Fibroblast of mammary gland (primary cell): Measurements from ENCODE around the gene TMEM209.
A peak's percentile ranks its signal among the peaks of the same experiment; 100 is the strongest.
"Not testable (repeated sequence)": the region's sequence is repeated elsewhere in the genome, so short reads cannot be mapped to it uniquely, and the experiment has no call there.

ENCODE experiments used
- DNase-seq: peaks from one replicate; pipeline ENCODE4 v3.0.0-alpha.2; 2010; ENCODE audit warnings: low read depth
- H3K4me3 ChIP-seq: 2 replicates; pipeline ENCODE4 v1.5.1; 2011; ENCODE audit warnings: low read depth, mild to moderate bottlenecking, low read length, moderate library complexity; ENCODE audit not compliant: control insufficient read depth
- TF ChIP-seq, protein P1 (sequence below): conservative IDR thresholded peaks from 2 replicates; pipeline ENCODE4 v1.5.1; 2011; ENCODE audit warnings: low read depth, low read length, inconsistent platforms; ENCODE audit not compliant: control insufficient read depth, insufficient read depth

The TMEM209 gene

DNA sequence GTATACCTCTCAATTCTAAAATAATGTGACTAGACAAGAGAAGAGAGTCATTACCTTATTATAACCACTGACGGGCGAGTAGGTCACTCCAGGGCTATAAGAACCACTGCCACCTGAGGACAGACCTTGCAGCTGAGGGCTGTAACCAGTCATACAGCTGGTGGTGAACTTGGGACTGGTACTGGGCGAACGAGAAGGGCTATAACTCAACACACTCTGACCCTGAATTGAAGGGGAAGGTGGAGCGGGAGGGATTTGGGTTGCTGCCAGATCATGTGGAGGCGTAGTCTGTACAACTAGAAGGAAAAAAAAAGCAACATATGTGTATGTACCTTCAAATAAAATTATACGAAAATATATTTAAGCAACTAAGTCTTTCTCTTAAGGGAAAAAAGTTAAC, 3.4 kb downstream of the TMEM209 start:
- no peak for DNase-seq
- H3K4me3 ChIP-seq, result no peak overlapping the region
- TF ChIP-seq, protein P1, sequence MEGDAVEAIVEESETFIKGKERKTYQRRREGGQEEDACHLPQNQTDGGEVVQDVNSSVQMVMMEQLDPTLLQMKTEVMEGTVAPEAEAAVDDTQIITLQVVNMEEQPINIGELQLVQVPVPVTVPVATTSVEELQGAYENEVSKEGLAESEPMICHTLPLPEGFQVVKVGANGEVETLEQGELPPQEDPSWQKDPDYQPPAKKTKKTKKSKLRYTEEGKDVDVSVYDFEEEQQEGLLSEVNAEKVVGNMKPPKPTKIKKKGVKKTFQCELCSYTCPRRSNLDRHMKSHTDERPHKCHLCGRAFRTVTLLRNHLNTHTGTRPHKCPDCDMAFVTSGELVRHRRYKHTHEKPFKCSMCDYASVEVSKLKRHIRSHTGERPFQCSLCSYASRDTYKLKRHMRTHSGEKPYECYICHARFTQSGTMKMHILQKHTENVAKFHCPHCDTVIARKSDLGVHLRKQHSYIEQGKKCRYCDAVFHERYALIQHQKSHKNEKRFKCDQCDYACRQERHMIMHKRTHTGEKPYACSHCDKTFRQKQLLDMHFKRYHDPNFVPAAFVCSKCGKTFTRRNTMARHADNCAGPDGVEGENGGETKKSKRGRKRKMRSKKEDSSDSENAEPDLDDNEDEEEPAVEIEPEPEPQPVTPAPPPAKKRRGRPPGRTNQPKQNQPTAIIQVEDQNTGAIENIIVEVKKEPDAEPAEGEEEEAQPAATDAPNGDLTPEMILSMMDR, result no peak

GRCh38 chr7:130197094-130197493, 8.1 kb downstream of the TMEM209 start:
- no peak for DNase-seq
- TF ChIP-seq, protein P1, result no peak
- no peak overlapping the region for H3K4me3 ChIP-seq

- TF ChIP-seq, protein P1, result no peak
- H3K4me3 ChIP-seq, result no peak overlapping the region
- DNase-seq, result no peak
These were observed 8.7 kb downstream of the TMEM209 start for GRCh38 chr7:130196476-130196875.

DNA sequence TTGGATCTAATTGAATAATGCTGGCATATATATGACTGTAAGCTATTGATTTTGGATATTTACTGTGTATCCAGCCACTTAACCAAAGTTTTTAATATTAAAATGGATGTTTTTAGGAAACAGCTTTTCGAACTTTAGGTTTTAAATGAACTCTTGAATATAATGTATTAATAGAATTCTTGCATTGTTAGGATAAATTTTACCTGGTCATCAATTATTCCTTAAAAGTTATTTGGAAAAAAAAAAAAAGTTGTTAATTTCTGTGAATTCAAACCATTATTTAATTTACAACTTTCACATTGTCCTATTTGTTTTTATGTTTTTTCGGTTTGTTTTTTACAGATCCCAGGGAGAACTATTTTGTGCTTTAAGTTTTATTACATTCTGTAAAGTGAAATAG, 9.8 kb downstream of the TMEM209 start:
- TF ChIP-seq, protein P1, result no peak
- DNase-seq, result no peak
- H3K4me3 ChIP-seq, result no peak overlapping the region

DNA sequence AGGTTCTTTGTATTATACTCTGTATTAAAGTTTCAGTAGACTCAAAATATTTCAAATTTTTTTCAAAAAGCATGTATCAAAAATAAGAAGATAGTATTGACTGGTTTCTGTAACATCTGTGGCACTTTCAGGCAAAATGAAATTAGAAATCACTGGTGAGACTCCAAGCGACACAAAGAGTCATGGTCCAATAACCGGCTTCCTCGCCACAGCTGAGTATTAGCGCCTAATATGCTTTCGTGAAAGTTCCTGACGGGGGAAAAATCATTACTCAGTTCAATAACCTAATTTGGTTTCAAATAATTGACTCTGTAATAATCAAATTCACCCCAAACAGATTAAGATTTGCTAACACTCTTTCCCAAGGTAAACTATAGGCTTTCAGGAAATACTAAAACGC, 13.4 kb downstream of the TMEM209 start:
- H3K4me3 ChIP-seq, result no peak overlapping the region
- TF ChIP-seq, protein P1, result no peak
- no peak for DNase-seq

GRCh38 chr7:130189343-130189742, 15.9 kb downstream of the TMEM209 start:
- H3K4me3 ChIP-seq, result no peak overlapping the region
- TF ChIP-seq, protein P1, result no peak
- DNase-seq, result peak; percentile 31

DNA sequence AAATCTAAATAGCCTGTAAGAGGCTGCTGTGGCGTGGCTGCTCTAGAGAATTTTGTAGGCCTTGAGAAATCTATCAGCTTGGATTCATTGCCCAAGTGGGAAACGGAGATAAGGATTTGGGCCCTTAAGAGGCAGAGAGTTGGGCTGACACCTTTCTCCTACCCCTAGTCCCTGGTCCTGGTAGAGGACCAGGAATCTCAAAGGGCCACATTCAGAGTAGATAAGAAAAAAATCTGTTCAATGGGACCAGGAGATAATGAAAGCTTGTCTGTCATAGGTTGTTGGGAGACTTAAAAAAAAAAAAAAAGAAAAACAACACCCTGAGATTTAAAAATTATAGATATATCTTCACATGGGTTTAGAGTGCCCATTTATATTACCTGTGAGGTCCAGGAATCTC, 17.8 kb downstream of the TMEM209 start:
- TF ChIP-seq, protein P1, result no peak
- DNase-seq, result no peak
- H3K4me3 ChIP-seq, result no peak overlapping the region

DNA sequence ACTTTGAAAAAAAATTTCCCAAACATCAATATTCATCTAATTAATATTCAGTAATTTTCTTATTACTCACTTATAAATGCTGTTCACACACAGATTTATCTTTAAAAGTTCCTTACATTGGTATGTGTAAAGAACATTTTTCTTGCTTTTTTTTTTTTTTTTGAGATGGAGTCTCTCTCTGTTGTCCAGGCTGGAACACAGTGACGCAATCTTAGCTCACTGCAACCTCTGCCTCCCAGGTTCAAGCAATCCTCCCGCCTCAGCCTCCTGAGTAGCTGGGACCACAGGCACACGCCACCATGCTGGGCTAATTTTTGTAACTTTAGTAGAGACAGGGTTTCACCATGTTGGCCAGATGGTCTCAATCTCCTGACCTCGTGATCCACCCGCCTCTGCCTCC, 20.9 kb downstream of the TMEM209 start:
- H3K4me3 ChIP-seq, DNase-seq: not testable (repeated sequence)
